A549 (cell line): ENCODE data around the gene NLRP4. TPM values are rescaled to one million over a fixed set of nuclear protein-coding genes. Genes with fewer than 3 reads are reported as not detected.

Experiments used
- ATAC-seq, 2 experiments: fragments of 200-7000 bp in 1 of 2; fragments of >200 bp in 1 of 2; cut with Nextera tagmentation in 1 of 2; cut with Tn5 transposase in 1 of 2; 3 replicates each; pipeline versions ENCODE4 v1.8.0 to v1.9.1; 2018 to 2020; ENCODE audit warnings: mild to moderate bottlenecking in 1 of 2, moderate library complexity in 1 of 2
- CTCF ChIA-PET: fragments of 300-600 bp; sonication (Branson Sonifier 250); formaldehyde crosslinking; extraction: SDS; loops from one replicate; lab custom pipeline; 2021; ENCODE audit warnings: antibody characterized with exemption, inconsistent platforms; lab: Yijun Ruan, JAX
- POLR2A ChIA-PET: fragments of 350-600 bp; formaldehyde crosslinking; extraction: SDS; loops from one replicate; lab custom pipeline; 2021; ENCODE audit warnings: antibody characterized with exemption, inconsistent platforms; lab: Yijun Ruan, JAX
- DNase-seq, 2 experiments: peaks; one replicate each; pipeline versions ENCODE4 v3.0.0 to v3.0.0-alpha.2; 2011 to 2016; ENCODE audit warnings: low read depth in 1 of 2, low spot score in 1 of 2
- FAIRE-seq: peaks from 2 replicates; lab custom pipeline; 2011; peaks lifted over from hg19 to GRCh38; lab: Jason Lieb, UNC
- H3K27ac ChIP-seq, 2 experiments: fragments of >200 bp; sonication (Bioruptor Twin); formaldehyde crosslinking; 3 replicates each; pipeline ENCODE4 v1.5.1; 2016 to 2017
- H3K4me1 ChIP-seq: fragments of >200 bp; sonication (Bioruptor Twin); formaldehyde crosslinking; 3 replicates; pipeline ENCODE4 v1.6.1; 2016
- H3K4me2 ChIP-seq: fragments of >200 bp; sonication (Bioruptor Twin); formaldehyde crosslinking; 3 replicates; pipeline ENCODE4 v1.6.1; 2016
- H3K4me3 ChIP-seq: fragments of >200 bp; sonication (Bioruptor Twin); formaldehyde crosslinking; 3 replicates; pipeline ENCODE4 v1.5.1; 2016
- H3K9me3 ChIP-seq: fragments of >200 bp; sonication (Bioruptor Twin); formaldehyde crosslinking; 3 replicates; pipeline ENCODE4 v1.6.1; 2016
- ATOH8 ChIP-seq: fragments of 250-450 bp; sonication (Bioruptor Pico); IDR thresholded peaks from 2 replicates; pipeline ENCODE4 v1.5.0; 2020; ENCODE audit warnings: low read depth, mild to moderate bottlenecking, moderate library complexity
- CBX8 ChIP-seq: fragments of 200-600 bp; sonication (generic); IDR thresholded peaks from 2 replicates; pipeline ENCODE4 v1.6.1; 2016
- CHD4 ChIP-seq: fragments of 200-600 bp; sonication (generic); IDR thresholded peaks from 2 replicates; pipeline ENCODE4 v1.6.1; 2016; ENCODE audit warnings: antibody characterized with exemption, mild to moderate bottlenecking, borderline replicate concordance
- CTCF ChIP-seq: fragments of >200 bp; sonication (Bioruptor Twin); formaldehyde crosslinking; IDR thresholded peaks from 3 replicates; pipeline ENCODE4 v1.5.1; 2016
- ESRRA ChIP-seq: fragments of 150-350 bp; IDR thresholded peaks from 2 replicates; pipeline ENCODE4 v1.6.1; 2014; ENCODE audit warnings: mild to moderate bottlenecking, low read length, borderline replicate concordance
- HEYL ChIP-seq: fragments of 250-450 bp; sonication (Bioruptor Pico); IDR thresholded peaks from 2 replicates; pipeline ENCODE4 v1.8.0; 2021; ENCODE audit warnings: mild to moderate bottlenecking, moderate library complexity
- HOXB13 ChIP-seq: fragments of 250-450 bp; sonication (Bioruptor Pico); IDR thresholded peaks from 2 replicates; pipeline ENCODE4 v1.5.0; 2020; ENCODE audit warnings: low read depth, mild to moderate bottlenecking, moderate library complexity
- JUNB ChIP-seq: fragments of >200 bp; sonication (Bioruptor Twin); formaldehyde crosslinking; IDR thresholded peaks from 2 replicates; pipeline ENCODE4 v1.6.1; 2016
- MAFK ChIP-seq: fragments of 450-650 bp; IDR thresholded peaks from 2 replicates; pipeline ENCODE4 v1.6.1; 2014; ENCODE audit not compliant: partially characterized antibody
- MYC ChIP-seq: IDR thresholded peaks from 2 replicates; pipeline ENCODE4 v1.6.1; 2012; ENCODE audit warnings: mild to moderate bottlenecking, inconsistent platforms, low read length, improper control_type of control experiment, borderline replicate concordance
- NFE2L2 ChIP-seq: fragments of 150-350 bp; conservative IDR thresholded peaks from 2 replicates; pipeline ENCODE4 v1.6.1; 2014; ENCODE audit warnings: low read length
- RAD21 ChIP-seq, 2 experiments: fragments of >200 bp in 1 of 2; sonication (Bioruptor Twin) in 1 of 2; formaldehyde crosslinking in 1 of 2; IDR thresholded peaks in 1 of 2; conservative IDR thresholded peaks in 1 of 2; 2 replicates in 1 of 2; 3 replicates in 1 of 2; pipeline ENCODE4 v1.6.1; 2012 to 2018; ENCODE audit warnings: inconsistent platforms in 1 of 2
- RCOR1 ChIP-seq: fragments of 150-350 bp; IDR thresholded peaks from 2 replicates; pipeline ENCODE4 v1.6.1; 2014; ENCODE audit warnings: antibody characterized with exemption, low read length, low read depth
- SREBF2 ChIP-seq: fragments of 450-650 bp; IDR thresholded peaks from 2 replicates; pipeline ENCODE4 v1.6.1; 2014; ENCODE audit warnings: mild to moderate bottlenecking, moderate library complexity
- WGBS: methylation state at CpG from one replicate; pipeline ENCODE4 v1.1.6; 2017; ENCODE audit errors: missing lambda C conversion rate; 5-methylcytosine and 5-hydroxymethylcytosine counted together
- polyA plus RNA-seq, 4 experiments: library from polyadenylated mRNA; depleted of rRNA in 3 of 4; stranded (reverse); fragments of >200 nt; fragmentation: RNase III in 1 of 4; extraction: RNeasy Plus Mini Kit Qiagen cat#74134 plus additional on column Dnase treatment in 1 of 4; gene quantifications; 2 replicates in 3 of 4; 3 replicates in 1 of 4; pipeline ENCODE4 v1.2.3, GENCODE V29; 2011 to 2017

The NLRP4 gene
- polyA plus RNA-seq, 2 of the 4 experiments (the other 2 are of a cell fraction), result 0.10 TPM; not detected in 1

GRCh38 chr19:55907286-55907685 lies 70.9 kb downstream of the NLRP4 start (continued):
- TF ChIP-seq CTCF (no peak), MAFK (no peak), ESRRA (no peak), HEYL (CRISPR knock-in tag) (no peak)

- ChIA-PET CTCF (interaction anchor here (1.5 kb wide), 1 partner anchor 32 kb away, joined by 4 read pairs; no protein-coding TSS in a partner anchor), POLR2A (no interaction called here)
- Histone ChIP-seq H3K4me3 (no peak overlapping the region), H3K4me1 (no peaks in the 10 kb centered on the region), H3K27ac (no peak overlapping the region), H3K9me3 (peaks cover 10% of the 10 kb centered on the region; the same call in 1 of the 3 replicates), H3K4me2 (no peak overlapping the region)
- no peak for DNase-seq
- no peak for ATAC-seq
- TF ChIP-seq ATOH8 (CRISPR knock-in tag) (no peak), JUNB (no peak), RCOR1 (no peak), CBX8 (no peak), NFE2L2 (no peak)
- FAIRE-seq, result no peak
- 22% methylated on average over 3 of the region's 3 CpGs for WGBS
These were observed 71.4 kb downstream of the NLRP4 start for GRCh38 chr19:55907746-55908145.

GRCh38 chr19:55909801-55910200 lies 73.5 kb downstream of the NLRP4 start:
- FAIRE-seq (no peak), DNase-seq (no peak), ATAC-seq (no peak)
- no peak for TF ChIP-seq MYC
- Histone ChIP-seq H3K9me3 (peaks cover 10% of the 10 kb centered on the region; the same call in 1 of the 3 replicates), H3K27ac (no peak overlapping the region), H3K4me2 (no peak overlapping the region), H3K4me1 (no peaks in the 10 kb centered on the region), H3K4me3 (no peak overlapping the region)
- POLR2A ChIA-PET, result no interaction called here
- CTCF ChIA-PET, result no interaction called here
- WGBS, result 0% methylated on average over 2 of the region's 2 CpGs

- no peak overlapping the region for H3K27ac ChIP-seq
- no peak for ATAC-seq
- ChIA-PET POLR2A (no interaction called here), CTCF (no interaction called here)
- DNase-seq, result no peak
- TF ChIP-seq CHD4, result no peak
- TF ChIP-seq SREBF2, result no peak
- no peak for TF ChIP-seq HOXB13 (CRISPR knock-in tag)
- H3K4me2 ChIP-seq, result no peak overlapping the region
- no peaks in the 10 kb centered on the region for H3K4me1 ChIP-seq
- no peak for FAIRE-seq
- H3K4me3 ChIP-seq, result no peak overlapping the region
- H3K9me3 ChIP-seq, result peaks cover 10% of the 10 kb centered on the region; the same call in 1 of the 3 replicates
- WGBS, result 14% methylated on average over 7 of the region's 7 CpGs
These were observed 76.6 kb downstream of the NLRP4 start for GRCh38 chr19:55912916-55913315.

GRCh38 chr19:55913643-55914268 lies 77.4 kb downstream of the NLRP4 start:
- no peak overlapping the region for H3K27ac ChIP-seq
- no peak overlapping the region for H3K4me2 ChIP-seq
- ChIA-PET CTCF (no interaction called here), POLR2A (no interaction called here)
- no peaks in the 10 kb centered on the region for H3K4me1 ChIP-seq
- WGBS, result 1% methylated on average over 9 of the region's 9 CpGs
- peaks cover 14% of the 10 kb centered on the region; the same call in 1 of the 3 replicates for H3K9me3 ChIP-seq
- ATAC-seq (peak in 1 of 2 experiments; percentile 64; a peak in 3 of 6 replicates), FAIRE-seq (no peak), DNase-seq (no peak)
- no peak overlapping the region for H3K4me3 ChIP-seq
- 0 out of 5 replicates have a peak, but pooled peaks of 1 of the 2 experiments have one; percentile 9 for TF ChIP-seq RAD21 (conservative IDR thresholded peaks at IDR 0.05 in 1 of 2, IDR thresholded peaks at IDR 0.05 in 1 of 2)
- no peak for TF ChIP-seq SREBF2
